ACHN (cell line): Measurements from ENCODE around the gene TLR2.

Experiments used
- DNase-seq: peaks from one replicate; pipeline ENCODE4 v3.0.0-alpha.2; 2015
- in situ Hi-C: cut with HindIII; loops from 2 replicates; pipeline ENCODE4 v1.10.0; 2017; ENCODE audit warnings: low sequenced_read_pairs, low pct_ligation_motif_present, low pct_unique_long_range_greater_than_20kb

TLR2 gene

DNA sequence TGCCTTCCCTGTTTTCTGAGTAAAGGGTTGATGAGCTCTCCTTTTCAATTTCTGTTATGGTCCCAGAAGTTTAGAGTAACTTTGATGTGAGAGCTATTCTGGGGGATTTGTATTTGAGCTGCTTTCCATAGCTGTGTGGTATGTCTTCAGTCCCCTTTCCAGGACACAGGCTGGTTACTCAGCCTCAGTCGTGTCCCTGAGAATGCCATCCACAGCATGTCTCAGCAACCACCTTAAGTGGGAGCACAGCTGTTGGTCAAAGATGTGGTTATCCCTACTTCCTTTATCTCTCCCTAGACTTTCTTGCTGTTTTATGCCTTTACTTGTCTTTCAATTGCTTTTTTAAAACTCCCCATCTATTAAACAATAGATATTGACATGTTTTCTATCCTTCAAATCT, 38.0 kb downstream of the TLR2 start:
- DNase-seq: no peak
- in situ Hi-C loops: no loop called here

DNA sequence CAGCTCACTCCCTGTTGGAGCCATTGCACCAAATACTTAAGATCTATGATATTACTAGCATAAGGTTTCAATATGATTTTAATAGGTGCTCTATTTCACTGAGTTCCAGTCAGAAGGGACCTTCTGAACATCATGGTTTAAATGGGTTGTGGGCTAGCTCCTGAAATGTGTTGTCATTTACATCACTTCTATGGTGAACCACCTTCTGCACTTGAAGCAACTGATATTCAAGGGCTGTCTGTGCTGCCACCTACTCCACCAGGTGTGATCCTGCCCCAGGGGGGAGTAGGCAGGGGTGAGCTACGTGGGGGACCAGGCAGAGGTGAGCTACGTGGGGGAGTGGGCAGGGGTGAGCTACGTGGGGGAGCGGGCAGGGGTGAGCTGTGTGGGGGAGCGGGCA, 40.5 kb downstream of the TLR2 start:
- in situ Hi-C loops: no loop called here
- no peak for DNase-seq

DNA sequence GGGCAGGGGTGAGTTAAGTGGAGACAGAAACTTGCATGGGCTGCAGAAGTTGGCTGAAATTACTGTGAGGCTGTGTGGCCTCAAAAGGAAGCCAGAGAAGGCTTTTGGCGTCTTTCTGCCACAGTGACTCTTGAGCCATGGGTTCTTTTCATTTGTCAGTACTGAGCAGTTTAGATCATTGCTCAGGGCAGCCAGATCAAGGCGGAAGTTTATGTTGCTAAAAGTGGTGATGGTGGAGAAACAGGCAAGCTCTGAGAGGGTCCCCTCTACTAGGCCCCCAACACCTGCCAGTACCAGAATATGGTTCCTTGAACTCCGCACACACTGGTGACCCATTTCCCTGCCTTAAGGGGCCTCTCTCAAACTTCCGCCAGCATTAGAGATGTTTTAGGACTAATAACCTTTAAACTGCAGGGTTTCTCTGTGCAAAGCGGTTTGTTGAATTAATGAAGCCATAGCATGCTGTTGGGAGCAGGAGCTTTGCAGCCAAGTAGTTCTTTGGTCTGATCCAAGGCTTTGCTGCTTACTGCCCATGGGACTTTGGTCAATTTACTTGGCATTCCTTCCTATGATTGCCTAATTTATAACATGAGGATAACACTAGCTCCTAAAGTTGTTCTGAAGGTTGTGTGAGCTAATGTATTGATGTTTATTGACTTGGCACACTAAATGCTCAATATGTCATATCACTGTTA, 41.2 kb downstream of the TLR2 start:
- in situ Hi-C loops: no loop called here
- no peak for DNase-seq

DNA sequence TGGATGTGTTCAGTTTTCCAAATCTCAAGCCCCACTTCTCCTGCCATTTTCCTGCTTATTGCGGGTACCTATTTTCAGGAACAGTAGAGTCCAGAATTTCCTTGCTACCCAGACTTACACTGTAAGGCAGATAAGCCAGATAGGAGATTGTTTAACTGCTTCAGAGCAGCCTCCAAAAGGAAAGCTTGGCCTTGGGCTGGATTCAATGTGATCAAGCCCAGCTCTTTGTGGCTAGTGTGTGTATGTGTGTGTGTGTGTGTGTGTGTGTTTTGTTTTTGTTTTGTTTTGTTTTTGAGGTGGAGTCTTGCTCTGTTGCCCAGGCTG, 41.7 kb downstream of the TLR2 start:
- in situ Hi-C loops: no loop called here
- no peak for DNase-seq

DNA sequence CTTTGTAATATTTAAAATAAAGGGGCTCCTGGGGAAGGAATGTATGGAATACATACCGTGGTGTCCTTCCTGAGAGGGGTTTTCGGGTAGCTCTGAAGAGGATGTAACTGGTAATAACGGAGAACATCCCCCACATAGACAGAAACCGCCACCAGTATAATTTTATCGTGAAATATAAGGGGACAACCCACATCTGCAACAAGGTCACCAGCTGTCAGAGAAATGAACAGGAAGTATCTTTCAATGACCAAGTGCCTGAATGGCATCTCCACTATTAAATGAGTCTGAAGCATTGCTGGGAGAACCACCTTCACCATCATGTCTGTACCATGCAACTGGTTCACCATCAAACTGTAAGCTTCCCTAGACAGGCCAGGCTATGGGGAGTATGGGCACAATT, 44.1 kb downstream of the TLR2 start:
- DNase-seq: no peak
- in situ Hi-C loops: no loop called here

DNA sequence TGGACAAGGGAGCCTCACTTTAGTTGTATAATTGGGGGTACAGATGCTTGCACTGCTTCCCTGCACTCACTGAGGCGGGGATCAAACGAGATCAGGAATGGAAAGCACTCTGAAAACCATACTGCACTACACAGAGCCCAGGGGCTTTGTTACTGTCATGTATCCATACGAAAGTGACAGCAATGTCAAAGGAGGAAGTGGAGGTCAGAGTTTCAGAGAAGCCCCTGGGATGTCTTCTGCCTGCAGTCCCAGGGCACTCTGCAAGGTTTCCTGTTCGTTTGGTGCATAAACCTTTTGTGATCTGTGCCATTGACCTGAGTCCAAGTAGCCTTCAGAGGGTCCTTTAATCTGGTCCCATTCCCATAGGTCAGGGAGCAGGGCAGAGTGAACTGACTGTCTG, 44.6 kb downstream of the TLR2 start:
- in situ Hi-C loops: no loop called here
- DNase-seq: no peak

GRCh38 chr4:153729895-153730294, 45.8 kb downstream of the TLR2 start:
- in situ Hi-C loops: no loop called here
- DNase-seq: no peak

DNA sequence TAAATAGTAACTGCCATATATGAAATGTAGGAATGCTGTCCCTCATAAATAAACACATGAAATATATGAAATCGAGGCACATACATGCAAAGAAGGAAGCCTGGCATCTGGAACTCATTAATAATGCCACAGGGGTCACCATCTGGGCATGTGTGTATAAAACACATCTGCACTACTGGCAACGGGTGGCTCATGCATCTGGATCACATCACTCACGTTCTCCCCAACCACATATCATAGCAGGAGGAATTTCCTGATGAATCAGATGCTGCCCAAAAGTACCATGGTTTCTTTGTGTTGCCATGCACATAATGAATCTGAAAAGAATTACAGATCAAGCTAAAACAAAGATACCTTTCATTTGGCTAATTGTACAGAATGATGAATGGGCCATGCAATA, 47.2 kb downstream of the TLR2 start:
- DNase-seq: no peak
- in situ Hi-C loops: no loop called here

DNA sequence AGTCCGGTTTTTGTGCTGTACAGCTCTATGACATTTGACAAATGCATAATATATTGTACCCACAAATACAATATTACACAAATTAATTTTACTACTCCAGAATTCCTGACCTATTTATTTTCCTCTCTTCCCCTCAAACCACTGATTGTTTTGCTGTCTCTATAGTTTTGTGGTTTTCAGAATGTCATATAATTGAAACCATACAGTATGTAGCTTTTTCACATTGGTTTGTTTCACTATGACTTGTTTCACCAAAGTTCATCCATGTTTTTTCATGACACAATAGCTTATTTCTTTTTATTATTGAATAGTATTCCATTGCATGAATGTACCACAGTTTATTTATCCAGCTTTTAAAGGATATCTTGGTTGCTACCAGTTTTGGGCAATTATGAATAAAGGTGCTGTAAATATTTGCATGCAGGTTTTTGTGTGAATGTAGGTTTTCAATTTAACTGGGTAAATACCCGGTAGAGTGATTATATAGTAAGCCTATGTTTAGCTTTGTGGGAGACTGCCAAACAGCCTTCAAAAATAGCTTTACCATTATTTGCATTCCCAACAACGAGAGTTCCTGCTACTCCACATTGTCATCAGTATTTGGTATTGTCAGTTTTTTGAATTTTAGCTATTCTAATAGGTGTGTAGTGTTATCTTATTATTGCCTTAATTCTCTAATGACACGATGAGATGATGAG, 49.8 kb downstream of the TLR2 start:
- in situ Hi-C loops: no loop called here
- no peak for DNase-seq

- no peak for DNase-seq
- in situ Hi-C loops: no loop called here
These were observed 51.9 kb downstream of the TLR2 start for GRCh38 chr4:153735906-153736461.

DNA sequence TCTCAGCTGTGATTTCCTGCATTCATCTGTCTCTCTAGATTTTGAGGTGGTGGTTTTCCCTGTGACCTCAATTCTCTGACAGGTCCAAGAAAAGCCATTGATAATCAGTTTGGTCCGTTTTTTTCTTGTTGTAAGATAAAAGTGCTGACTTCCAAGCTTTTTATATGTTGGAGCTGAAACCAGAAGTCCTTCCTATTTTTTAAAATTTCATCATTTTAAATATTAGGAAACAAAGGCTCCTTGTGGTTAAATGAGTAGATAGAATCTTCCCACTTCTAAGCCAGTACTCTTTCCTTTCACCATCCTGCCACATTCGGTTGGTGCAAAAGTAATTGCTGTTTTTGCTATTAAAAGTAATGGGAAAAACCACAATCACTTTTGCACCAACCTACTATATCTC, 57.5 kb downstream of the TLR2 start:
- DNase-seq: no peak
- in situ Hi-C loops: no loop called here

DNA sequence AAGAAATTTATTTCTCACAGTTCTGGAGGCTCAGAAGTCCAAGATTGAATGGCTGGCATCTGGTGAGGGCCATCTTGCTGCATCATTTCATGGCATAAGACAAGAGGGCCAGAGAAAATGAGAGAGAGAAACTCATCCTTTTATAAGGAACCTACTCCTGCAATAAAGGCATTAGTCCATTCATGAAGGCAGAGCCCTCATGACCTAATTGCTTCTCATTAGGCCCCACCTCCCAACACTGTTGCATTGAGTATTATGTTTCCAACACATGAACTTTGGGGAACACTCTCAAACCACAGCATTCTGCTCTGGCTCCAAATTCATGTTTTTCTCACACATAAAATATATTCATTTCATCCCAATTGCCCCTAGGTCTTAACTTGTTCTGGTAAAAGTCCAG, 61.6 kb downstream of the TLR2 start:
- DNase-seq: no peak
- in situ Hi-C loops: no loop called here

DNA sequence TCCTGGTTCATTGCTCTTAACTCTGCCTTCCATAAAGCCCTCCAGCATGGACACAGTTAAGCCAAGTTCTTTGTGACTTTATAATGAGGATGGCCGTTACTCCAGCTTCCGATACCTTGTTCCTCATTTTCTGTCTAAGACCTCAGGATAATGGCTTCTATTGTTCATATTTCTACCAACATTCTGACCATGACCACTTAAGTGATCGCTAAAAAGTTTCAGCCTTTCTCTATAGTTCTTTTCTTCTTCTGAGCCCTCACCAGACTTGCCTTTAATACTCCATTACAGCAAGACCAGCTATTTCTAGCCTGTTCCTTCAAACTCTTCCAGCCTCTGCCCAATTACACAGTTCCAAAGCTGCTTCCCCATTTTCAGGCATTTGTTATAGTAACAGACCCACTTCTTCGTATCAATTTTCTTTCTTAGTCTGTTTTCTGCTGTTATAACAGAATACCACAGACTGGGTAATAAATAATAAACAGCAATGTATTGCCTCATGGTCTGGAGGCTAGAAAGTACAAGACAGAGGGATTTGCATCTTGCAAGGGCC, 63.4 kb downstream of the TLR2 start:
- in situ Hi-C loops: no loop called here
- DNase-seq: no peak

DNA sequence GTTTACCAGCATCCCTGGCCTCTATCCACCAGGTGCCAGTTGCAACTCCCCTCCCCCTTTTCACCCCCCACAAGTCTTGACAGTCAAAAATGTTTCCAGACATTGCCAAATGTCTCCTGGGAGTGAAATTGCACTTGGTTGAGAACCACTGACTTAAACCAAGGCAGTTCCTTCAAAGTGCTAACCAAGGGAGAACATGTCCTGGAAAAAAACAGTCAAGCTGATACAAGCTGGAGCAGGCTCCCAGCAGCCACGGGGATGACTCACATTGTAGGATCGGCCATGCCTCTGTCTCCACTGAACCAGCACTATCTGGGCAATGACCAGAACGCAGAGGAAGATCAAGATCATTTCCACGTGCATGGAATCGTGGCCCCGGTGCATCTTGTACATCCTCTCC, 64.3 kb downstream of the TLR2 start:
- DNase-seq: peak; percentile 61
- in situ Hi-C loops: no loop called here

GRCh38 chr4:153750197-153750817, 66.2 kb downstream of the TLR2 start:
- peak; percentile 77 for DNase-seq
- in situ Hi-C loops: no loop called here

DNA sequence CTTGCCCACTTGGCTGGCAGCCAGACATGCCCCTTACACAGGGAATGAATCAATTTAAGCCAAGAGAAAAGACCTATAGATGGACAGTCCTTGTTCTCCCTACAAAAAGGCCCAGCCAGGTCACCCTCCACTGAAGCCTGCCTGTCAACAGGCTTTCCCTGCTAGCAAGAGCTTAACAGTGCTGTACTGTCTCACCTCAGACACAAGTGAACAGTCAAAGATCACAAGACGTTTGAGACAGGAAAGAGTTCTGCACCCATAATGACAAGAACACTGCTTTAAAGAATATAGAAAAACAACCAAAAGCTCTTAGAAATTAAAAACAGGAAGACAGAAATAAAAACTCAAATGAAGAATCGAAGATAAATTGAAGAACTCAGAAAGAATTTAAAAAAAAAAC, 71.1 kb downstream of the TLR2 start:
- in situ Hi-C loops: no loop called here

More for the DNA sequence above, 71.1 kb downstream of the TLR2 start:
- no peak for DNase-seq
